Epithelial cell of proximal tubule (primary cell): ENCODE results near the gene CDKL4. TPM values are rescaled to one million over a fixed set of nuclear protein-coding genes. Genes with fewer than 3 reads are reported as not detected.
"Not testable (repeated sequence)": the region's sequence is repeated elsewhere in the genome, so short reads cannot be mapped to it uniquely, and the experiment has no call there.

ENCODE experiments used
- DNase-seq: peaks from one replicate; pipeline ENCODE4 v3.0.0-alpha.2; 2011; ENCODE audit warnings: low read depth
- H3K4me3 ChIP-seq: 2 replicates; pipeline ENCODE4 v1.5.1; 2011; ENCODE audit warnings: low read depth, mild to moderate bottlenecking, low read length
- CTCF ChIP-seq: conservative IDR thresholded peaks from 2 replicates; pipeline ENCODE4 v1.5.1; 2012; ENCODE audit warnings: low read depth, mild to moderate bottlenecking, low read length
- total RNA-seq: library from RNA; depleted of rRNA; stranded (reverse); fragments of >200 nt; gene quantifications from 2 replicates; pipeline ENCODE4 v1.2.3, GENCODE V29; 2015

Gene CDKL4
- total RNA-seq, 1 donor from 2014 or later: 0.23 TPM

DNA sequence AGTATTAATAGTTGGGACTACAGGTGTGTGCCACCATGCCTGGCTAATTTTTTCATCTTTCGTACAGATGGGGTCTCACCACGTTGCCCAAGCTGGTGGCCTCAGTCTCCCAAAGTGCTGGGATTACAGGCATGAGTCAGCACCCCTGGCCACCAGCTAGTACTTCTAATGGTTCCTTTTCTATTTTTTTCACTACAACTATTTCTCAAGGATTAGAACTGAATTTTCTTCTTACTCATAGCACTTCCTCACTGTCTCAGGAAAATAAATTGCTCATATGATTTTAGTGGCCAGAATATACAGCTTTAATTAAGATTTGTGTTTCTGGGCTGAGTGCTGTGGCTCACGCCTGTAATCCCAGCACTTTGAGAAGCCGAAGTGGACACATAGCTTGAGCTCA lies 79.7 kb downstream of the CDKL4 start:
- no peak for TF ChIP-seq CTCF
- H3K4me3 ChIP-seq: no peak overlapping the region
- no peak for DNase-seq

- TF ChIP-seq CTCF: no peak
- H3K4me3 ChIP-seq: no peak overlapping the region
- no peak for DNase-seq
Measured at GRCh38 chr2:39160982-39161381, 82.8 kb downstream of the CDKL4 start.

GRCh38 chr2:39159283-39159682 lies 84.5 kb downstream of the CDKL4 start:
- H3K4me3 ChIP-seq: no peak overlapping the region
- no peak for DNase-seq
- TF ChIP-seq CTCF: no peak

GRCh38 chr2:39158351-39158750 lies 85.4 kb downstream of the CDKL4 start:
- TF ChIP-seq CTCF: no peak
- no peak overlapping the region for H3K4me3 ChIP-seq
- DNase-seq: no peak

- H3K4me3 ChIP-seq: no peak overlapping the region
- TF ChIP-seq CTCF: no peak
- DNase-seq: no peak
Measured at GRCh38 chr2:39156846-39157245, 86.9 kb downstream of the CDKL4 start.

GRCh38 chr2:39156107-39156506 lies 87.7 kb downstream of the CDKL4 start:
- H3K4me3 ChIP-seq: no peak overlapping the region
- no peak for TF ChIP-seq CTCF
- DNase-seq: no peak

DNA sequence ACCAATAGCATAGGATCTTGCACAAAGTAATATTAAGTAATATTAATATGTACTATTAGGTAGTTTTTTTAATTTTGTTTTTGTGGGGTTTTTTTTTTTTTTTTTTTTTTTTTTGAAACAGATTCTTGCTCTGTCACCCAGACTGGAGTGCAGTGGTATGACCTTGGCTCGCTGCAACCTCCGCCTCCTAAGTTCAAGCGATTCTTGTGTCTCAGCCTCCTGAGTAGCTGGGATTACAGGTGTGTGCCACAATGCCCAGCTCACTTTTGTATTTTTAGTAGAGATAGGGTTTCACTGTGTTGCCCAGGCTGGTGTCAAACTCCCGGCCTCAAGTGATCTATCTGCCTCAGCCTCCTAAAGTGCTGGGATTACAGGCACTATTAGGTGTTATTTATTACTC lies 88.2 kb downstream of the CDKL4 start:
- DNase-seq, H3K4me3 ChIP-seq: not testable (repeated sequence)

DNA sequence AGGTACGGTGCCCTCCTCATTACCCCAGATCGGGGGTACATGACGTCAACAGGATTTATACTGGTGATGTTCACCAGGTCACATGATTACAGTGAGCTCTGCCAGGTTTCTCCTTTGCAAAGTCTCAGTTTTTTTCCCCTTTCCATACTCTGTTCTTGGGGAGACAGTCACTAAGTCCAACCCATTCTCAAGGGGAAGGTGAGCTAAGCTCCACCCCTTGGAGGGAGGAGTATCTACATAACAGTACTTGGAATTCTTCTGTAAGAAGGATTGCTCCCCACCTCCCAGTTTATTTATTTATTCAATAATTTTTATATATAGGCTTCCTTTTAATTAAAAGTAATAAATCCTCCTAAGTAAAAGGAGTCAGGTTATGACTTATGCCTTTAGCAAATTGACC lies 88.8 kb downstream of the CDKL4 start:
- DNase-seq: no peak
- peak overlapping the region; percentile 8 for H3K4me3 ChIP-seq
- no peak for TF ChIP-seq CTCF
